B cell (primary cell): ENCODE data around the gene HYAL1. TPM values are rescaled to one million over a fixed set of nuclear protein-coding genes. Genes with fewer than 3 reads are reported as not detected.
A peak's percentile ranks its signal among the peaks of the same experiment; 100 is the strongest.

ENCODE experiments used
- ATAC-seq: fragments of 200-7000 bp; cut with Tn5 transposase; one replicate; pipeline ENCODE4 v1.10.0; 2021; ENCODE audit warnings: low read depth, mild to moderate bottlenecking, moderate number of reproducible peaks, moderate library complexity
- CTCF ChIA-PET: fragments of 350-600 bp; sonication (Branson Sonifier 250); formaldehyde crosslinking; loops from one replicate; lab custom pipeline; 2021; ENCODE audit warnings: antibody characterized with exemption, inconsistent platforms; lab: Charles Lee
- POLR2A ChIA-PET: fragments of 350-600 bp; sonication (Branson Sonifier 250); formaldehyde crosslinking; loops from one replicate; lab custom pipeline; 2021; ENCODE audit warnings: antibody characterized with exemption; lab: Charles Lee
- DNase-seq: peaks from one replicate; pipeline ENCODE4 v3.0.0; 2013
- H2AFZ ChIP-seq: 2 replicates; pipeline ENCODE4 v1.6.1; 2012; ENCODE audit warnings: mild to moderate bottlenecking, low read depth, low read length; ENCODE audit not compliant: insufficient read depth, poor library complexity, severe bottlenecking
- H3K27ac ChIP-seq, 2 donors: 1 replicate in 1 of 2; 2 replicates in 1 of 2; pipeline ENCODE4 v1.5.1; 2012 to 2013; ENCODE audit warnings: low read length in 2 of 2, mild to moderate bottlenecking in 2 of 2, moderate library complexity in 1 of 2
- H3K27me3 ChIP-seq, 4 experiments: fragments of 200-600 bp in 1 of 4; sonication (generic) in 1 of 4; replicated peaks in 1 of 4; 1 replicate in 2 of 4; 2 replicates in 2 of 4; pipeline versions ENCODE4 v1.6.1 to v1.7.0; 2013 to 2016; ENCODE audit warnings: low read length in 3 of 4, mild to moderate bottlenecking in 2 of 4, mixed read lengths in 1 of 4, moderate library complexity in 1 of 4; ENCODE audit not compliant: insufficient read depth in 4 of 4, control insufficient read depth in 3 of 4; ENCODE audit errors: control extremely low read depth in 1 of 4
- H3K36me3 ChIP-seq, 2 experiments: replicated peaks in 1 of 2; 1 replicate in 1 of 2; 2 replicates in 1 of 2; pipeline versions ENCODE4 v1.6.1 to v1.7.1; 2013; ENCODE audit warnings: low read length in 1 of 2; ENCODE audit not compliant: insufficient read depth in 2 of 2, control insufficient read depth in 1 of 2; ENCODE audit errors: control extremely low read depth in 1 of 2, extremely low read depth in 1 of 2
- H3K4me1 ChIP-seq, 2 donors: fragments of 200-600 bp in 1 of 2; sonication (generic) in 1 of 2; 1 replicate in 1 of 2; 2 replicates in 1 of 2; pipeline versions ENCODE4 v1.5.1 to v1.6.1; 2013 to 2017; ENCODE audit warnings: low read length in 2 of 2; ENCODE audit not compliant: control insufficient read depth in 2 of 2, insufficient read depth in 2 of 2
- H3K4me2 ChIP-seq: replicated peaks from 2 replicates; pipeline ENCODE3; 2012; ENCODE audit warnings: mild to moderate bottlenecking, low read depth, low read length; ENCODE audit not compliant: poor library complexity, severe bottlenecking
- H3K4me3 ChIP-seq, 5 experiments: fragments of 200-600 bp in 1 of 5; sonication (generic) in 1 of 5; 1 replicate in 3 of 5; 2 replicates in 2 of 5; pipeline versions ENCODE4 v1.5.1 to v1.7.0; 2011 to 2016; ENCODE audit warnings: low read length in 4 of 5, mild to moderate bottlenecking in 4 of 5, low read depth in 2 of 5, control low read depth in 1 of 5, moderate library complexity in 1 of 5; ENCODE audit not compliant: insufficient read depth in 1 of 5; ENCODE audit errors: control extremely low read depth in 1 of 5, extremely low read depth in 1 of 5
- H3K79me2 ChIP-seq: fragments of 200-600 bp; sonication (generic); one replicate; pipeline ENCODE4 v1.6.0; 2016; ENCODE audit warnings: low read length; ENCODE audit not compliant: control insufficient read depth, insufficient read depth
- H3K9ac ChIP-seq: fragments of 200-600 bp; sonication (generic); 2 replicates; pipeline ENCODE4 v1.6.1; 2017; ENCODE audit warnings: mild to moderate bottlenecking, low read length, moderate library complexity
- H3K9me3 ChIP-seq, 3 donors: one replicate each; pipeline versions ENCODE4 v1.6.1 to v1.7.1; 2013; ENCODE audit warnings: low read length in 2 of 3; ENCODE audit not compliant: control insufficient read depth in 2 of 3, insufficient read depth in 1 of 3; ENCODE audit errors: control extremely low read depth in 1 of 3
- H4K20me1 ChIP-seq: 2 replicates; pipeline ENCODE4 v1.6.0; 2012; ENCODE audit warnings: mild to moderate bottlenecking, low read length; ENCODE audit not compliant: insufficient read depth, control insufficient read depth, poor library complexity, severe bottlenecking
- H3K27ac Mint-ChIP-seq: one replicate; pipeline ENCODE4 v1.8.0; 2021; ENCODE audit warnings: mixed read lengths
- H3K27me3 Mint-ChIP-seq: one replicate; pipeline ENCODE4 v1.8.0; 2021; ENCODE audit warnings: mixed read lengths
- H3K4me1 Mint-ChIP-seq: one replicate; pipeline ENCODE4 v1.8.0; 2021; ENCODE audit warnings: mixed read lengths
- H3K4me3 Mint-ChIP-seq: one replicate; pipeline ENCODE4 v1.8.0; 2021; ENCODE audit warnings: mixed read lengths
- H3K9me3 Mint-ChIP-seq: one replicate; pipeline ENCODE4 v1.8.0; 2022; ENCODE audit warnings: mixed read lengths; ENCODE audit not compliant: insufficient read depth
- CTCF ChIP-seq: fragments of 200-600 bp; IDR thresholded peaks from one replicate; pipeline ENCODE4 v1.8.0; 2022; ENCODE audit warnings: antibody characterized with exemption, mild to moderate bottlenecking
- EZH2 ChIP-seq: IDR thresholded peaks from 2 replicates; pipeline ENCODE4 v1.6.1; 2012; ENCODE audit warnings: borderline replicate concordance, low read depth, mild to moderate bottlenecking, moderate library complexity, low read length; ENCODE audit not compliant: insufficient read depth, poor library complexity, severe bottlenecking
- WGBS: methylation state at CpG from one replicate; pipeline ENCODE4 v1.1.5; 2013; ENCODE audit warnings: missing lambda C conversion rate; ENCODE audit not compliant: insufficient coverage; 5-methylcytosine and 5-hydroxymethylcytosine counted together
- intact Hi-C: fragments of 100-400 bp; cut with micrococcal nuclease; formaldehyde crosslinking; loops from one replicate; pipeline ENCODE4 v1.10.0; 2022
- polyA plus RNA-seq: library from polyadenylated mRNA; depleted of rRNA; stranded (reverse); fragments of >200 nt; gene quantifications from 2 replicates; pipeline ENCODE4 v1.2.3, GENCODE V29; 2012
- total RNA-seq, 2 donors: library from RNA; stranded (reverse); fragments of 120-200 nt in 1 of 2; gene quantifications; 1 replicate in 1 of 2; 2 replicates in 1 of 2; pipeline versions ENCODE4 v1.2.3 to v1.2.4, GENCODE V29; 2013 to 2022

The HYAL1 gene
- total and polyA plus RNA-seq, 2 donors (not counting 1 experiment from before 2014, with no cell fraction given): 0.12 to 0.30 TPM

GRCh38 chr3:50300681-50301254 is 2.6 kb downstream of the HYAL1 start:
- no peak overlapping the region for H2AFZ ChIP-seq
- intact Hi-C loops: no loop called here
- Mint-ChIP-seq H3K27me3 (no peaks in the 10 kb centered on the region), H3K27ac (peak overlapping the region; percentile 46), H3K4me3 (peak overlapping the region; percentile 100), H3K4me1 (peaks cover 39% of the 10 kb centered on the region), H3K9me3 (no peaks in the 10 kb centered on the region)
- peaks cover 13% of the 10 kb centered on the region for H3K79me2 ChIP-seq
- ATAC-seq: no peak
- no peak overlapping the region for H3K4me2 ChIP-seq
- no peak overlapping the region for H3K9ac ChIP-seq
- H3K36me3 ChIP-seq: peaks cover 0 to 4% of the 10 kb centered on the region in 2 experiments
- H3K4me1 ChIP-seq: peaks cover 18 to 29% of the 10 kb centered on the region in 2 donors
- H3K9me3 ChIP-seq: no peaks in the 10 kb centered on the region
- no peak overlapping the region for H3K4me3 ChIP-seq
- CTCF ChIA-PET: interaction anchor here (0.9 to 3.2 kb wide), 3 partner anchors 23 to 49 kb away, joined by 3 to 28 read pairs (median 14); partner anchors contain the start of genes CYB561D2, HYAL2 and NPRL2
- TF ChIP-seq CTCF: no peak
- no peak for TF ChIP-seq EZH2
- no peaks in the 10 kb centered on the region for H4K20me1 ChIP-seq
- WGBS: 98% methylated on average over 4 of the region's 6 CpGs
- H3K27me3 ChIP-seq: no peaks in the 10 kb centered on the region
- POLR2A ChIA-PET: interaction anchor here (0.6 kb wide), 2 partner anchors 65 to 110 kb away, joined by 4 to 7 read pairs; no protein-coding TSS in a partner anchor
- no peak for DNase-seq
- H3K27ac ChIP-seq: no peak overlapping the region
